C4-2B (cell line): ENCODE data around the gene SMU1.
A peak's percentile ranks its signal among the peaks of the same experiment; 100 is the strongest.

Experiments used
- H3K27ac ChIP-seq: fragments of 450-650 bp; 2 replicates; pipeline ENCODE4 v1.5.1; 2017
- CTCF ChIP-seq: fragments of 450-650 bp; conservative IDR thresholded peaks from 2 replicates; pipeline ENCODE4 v1.5.1; 2017; ENCODE audit warnings: mild to moderate bottlenecking
- ZFX ChIP-seq: fragments of 450-650 bp; IDR thresholded peaks from 2 replicates; pipeline ENCODE4 v1.6.1; 2017

The SMU1 gene

DNA sequence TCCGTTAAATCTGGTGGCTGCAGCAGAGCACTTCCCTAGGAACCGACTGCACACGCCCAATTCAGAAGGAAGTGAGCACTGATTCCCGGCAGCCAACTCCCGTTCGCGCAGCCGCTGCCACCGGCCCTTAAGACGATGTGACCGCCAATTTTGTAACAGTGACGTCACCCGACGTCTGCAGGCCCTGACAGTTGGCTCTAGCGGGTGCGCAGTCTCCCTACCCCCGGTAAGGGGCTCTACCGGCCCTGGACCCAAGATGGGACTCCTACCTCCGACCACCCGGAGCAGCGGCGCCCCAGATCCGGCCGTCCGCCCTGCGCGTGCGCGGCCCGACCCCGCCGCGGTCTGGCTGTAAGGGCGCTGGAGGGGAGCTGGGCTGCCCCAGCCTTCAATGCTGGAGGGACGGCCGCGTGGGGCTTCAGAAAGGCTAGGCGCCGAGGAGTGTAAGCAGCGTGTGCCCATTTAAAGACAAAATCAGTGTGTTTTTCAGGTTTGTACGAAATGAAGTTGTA, 32.3 kb downstream of the SMU1 start:
- no peak for TF ChIP-seq ZFX
- TF ChIP-seq CTCF = no peak
- peak overlapping the region; percentile 90 for H3K27ac ChIP-seq

DNA sequence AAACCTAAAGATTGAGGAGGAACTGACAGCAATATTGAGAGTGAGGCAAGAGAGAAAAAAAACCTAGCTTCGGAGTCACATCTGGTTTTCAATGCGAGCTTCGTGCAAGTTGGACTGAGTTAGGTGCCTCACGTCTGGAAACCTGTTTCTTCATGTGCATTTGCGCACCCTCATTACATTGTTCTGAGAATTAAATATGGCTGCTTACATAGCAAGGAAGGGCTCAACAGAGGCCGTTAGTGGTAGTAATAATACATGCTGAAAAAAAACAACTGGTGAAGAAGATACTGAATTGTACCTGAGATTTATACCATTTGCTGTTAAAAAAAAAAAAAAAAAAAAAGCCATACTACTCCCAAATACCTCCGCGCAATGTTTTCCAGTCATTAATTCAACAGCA, 32.8 kb downstream of the SMU1 start:
- H3K27ac ChIP-seq = peak overlapping the region; percentile 90
- no peak for TF ChIP-seq CTCF
- no peak for TF ChIP-seq ZFX

DNA sequence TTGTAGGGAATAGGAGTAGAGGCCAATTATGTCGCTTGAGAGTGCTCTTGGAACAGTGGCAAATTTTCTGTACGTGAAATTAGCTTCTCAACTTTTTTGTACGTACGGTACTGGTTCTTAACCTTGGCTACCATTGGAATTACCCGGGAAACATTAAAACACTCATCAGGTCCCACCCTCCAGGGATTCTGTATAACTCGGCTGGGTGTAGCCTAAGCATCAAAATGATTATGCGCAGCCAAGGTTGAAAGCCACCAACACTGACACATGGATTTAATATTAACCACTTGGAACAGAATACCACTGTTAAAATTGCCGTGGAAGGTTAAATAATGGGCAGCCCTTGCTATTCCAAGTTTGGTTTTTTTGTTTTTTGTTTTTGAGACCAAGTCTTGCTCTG, 34.0 kb downstream of the SMU1 start:
- TF ChIP-seq ZFX = no peak
- no peak for TF ChIP-seq CTCF
- H3K27ac ChIP-seq = no peak overlapping the region

- TF ChIP-seq CTCF (no peak), ZFX (no peak)
- H3K27ac ChIP-seq = no peak overlapping the region
Observed at GRCh38 chr9:33041432-33042188, 34.9 kb downstream of the SMU1 start.

DNA sequence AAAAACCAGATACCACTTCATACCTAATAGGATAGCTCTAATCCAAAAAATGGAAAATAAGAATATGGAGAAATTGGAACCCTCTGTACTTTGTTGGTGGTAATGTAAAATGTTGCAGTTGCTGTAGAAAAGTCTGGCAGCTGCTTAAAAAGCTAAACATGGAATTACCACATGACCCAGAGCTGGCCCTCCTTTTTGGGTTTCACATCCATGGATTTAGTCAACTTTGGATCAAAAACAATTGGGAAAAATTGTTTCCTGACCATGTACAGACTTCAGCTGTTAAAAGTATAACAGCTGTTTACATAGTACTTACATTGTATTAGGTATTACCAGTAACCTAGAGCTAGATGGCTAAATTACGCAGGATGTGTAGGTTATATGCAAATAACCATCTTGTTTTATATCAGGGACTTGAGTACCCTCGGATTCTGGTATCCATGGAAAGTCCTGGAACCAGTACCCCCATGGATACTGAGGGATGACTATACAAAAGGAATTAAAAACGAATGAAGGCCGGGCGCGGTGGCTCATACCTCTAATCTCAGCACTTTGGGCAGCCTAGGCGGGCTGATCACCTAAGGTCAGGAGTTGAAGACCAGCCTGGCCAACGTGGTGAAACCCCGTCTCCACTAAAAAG, 35.6 kb downstream of the SMU1 start:
- TF ChIP-seq CTCF = no peak
- no peak for TF ChIP-seq ZFX

GRCh38 chr9:33032865-33033264, 43.6 kb downstream of the SMU1 start:
- no peak for TF ChIP-seq ZFX
- TF ChIP-seq CTCF = no peak
- no peak overlapping the region for H3K27ac ChIP-seq

More for the DNA sequence above, 35.6 kb downstream of the SMU1 start:
- no peak overlapping the region for H3K27ac ChIP-seq

DNA sequence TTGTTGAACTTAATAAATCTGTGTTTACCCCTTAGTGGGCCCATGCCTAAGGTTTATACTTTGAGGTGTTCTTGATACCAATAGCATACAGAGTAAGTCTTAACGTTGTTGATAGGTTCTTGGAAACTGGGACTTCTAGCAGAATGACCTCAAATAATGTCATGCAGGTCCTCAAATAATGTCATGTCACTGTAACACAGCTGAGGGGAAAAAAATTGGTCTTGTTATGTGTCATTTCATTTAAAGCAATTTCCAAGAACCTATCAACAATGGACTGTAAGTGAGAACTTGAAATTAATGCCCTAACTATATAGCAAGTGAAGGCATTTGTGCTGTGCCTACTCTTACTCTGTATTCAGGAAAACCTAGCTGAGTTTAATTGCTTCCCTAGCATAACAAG, 44.2 kb downstream of the SMU1 start:
- H3K27ac ChIP-seq = no peak overlapping the region
- TF ChIP-seq ZFX (no peak), CTCF (no peak)
